Measurements from ENCODE around the gene GRK5.

GRK5 gene

DNA sequence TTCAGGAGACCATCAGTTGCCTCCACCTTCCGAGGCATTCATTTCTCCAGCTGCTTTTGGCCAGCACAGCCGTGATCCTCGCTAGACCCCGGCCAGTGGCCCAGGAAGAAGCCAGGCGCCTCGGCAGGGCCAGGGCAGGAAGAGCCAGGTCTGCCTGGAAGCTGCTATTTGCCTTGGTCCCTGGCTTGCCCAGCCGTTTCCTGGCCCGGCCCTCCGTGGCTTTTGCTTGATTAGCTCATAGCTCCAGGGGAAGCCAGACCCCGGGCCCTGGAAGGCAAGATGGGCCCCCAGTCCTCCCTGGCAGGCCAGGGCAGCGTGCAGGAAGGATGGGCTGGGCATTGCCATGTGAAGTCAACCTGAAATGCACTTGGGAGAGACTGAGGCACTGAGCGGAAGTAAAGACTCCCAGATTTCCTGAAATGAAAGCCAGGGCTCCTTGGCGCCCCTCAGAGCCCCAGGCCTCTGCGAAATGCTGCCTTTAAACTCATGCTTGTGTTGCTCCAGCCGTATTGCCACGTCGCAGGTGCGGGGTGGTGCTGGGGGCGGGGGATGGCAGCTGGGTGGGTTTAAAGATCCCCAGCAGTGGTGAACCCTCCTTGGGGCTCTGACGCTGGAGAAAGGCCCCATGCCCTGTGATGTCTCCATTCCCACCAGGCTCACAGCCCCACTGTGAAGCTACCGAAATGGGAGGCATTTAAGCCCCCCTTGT, 160.6 kb downstream of the GRK5 start:
- no peak for DNase-seq

DNA sequence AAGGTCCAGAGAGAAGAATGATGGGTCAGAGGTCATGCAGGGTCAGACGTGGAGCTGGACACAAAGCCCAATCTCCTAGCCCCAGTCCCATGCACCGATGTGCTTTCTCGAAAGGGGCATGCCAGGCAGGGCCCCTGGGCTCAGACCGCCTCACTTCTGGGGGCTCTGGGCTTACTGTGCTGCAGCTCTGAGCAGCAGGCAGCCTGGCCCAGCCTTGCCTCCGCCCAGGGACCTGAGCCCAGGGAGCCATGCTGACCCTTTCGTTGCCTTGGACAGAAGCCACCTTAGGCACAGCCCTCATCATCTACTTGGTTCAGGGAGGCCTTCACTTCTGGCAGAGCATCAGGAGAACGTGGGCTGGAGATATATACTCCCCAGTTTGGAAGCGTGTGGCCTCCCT, 161.2 kb downstream of the GRK5 start:
- no peak for DNase-seq

DNA sequence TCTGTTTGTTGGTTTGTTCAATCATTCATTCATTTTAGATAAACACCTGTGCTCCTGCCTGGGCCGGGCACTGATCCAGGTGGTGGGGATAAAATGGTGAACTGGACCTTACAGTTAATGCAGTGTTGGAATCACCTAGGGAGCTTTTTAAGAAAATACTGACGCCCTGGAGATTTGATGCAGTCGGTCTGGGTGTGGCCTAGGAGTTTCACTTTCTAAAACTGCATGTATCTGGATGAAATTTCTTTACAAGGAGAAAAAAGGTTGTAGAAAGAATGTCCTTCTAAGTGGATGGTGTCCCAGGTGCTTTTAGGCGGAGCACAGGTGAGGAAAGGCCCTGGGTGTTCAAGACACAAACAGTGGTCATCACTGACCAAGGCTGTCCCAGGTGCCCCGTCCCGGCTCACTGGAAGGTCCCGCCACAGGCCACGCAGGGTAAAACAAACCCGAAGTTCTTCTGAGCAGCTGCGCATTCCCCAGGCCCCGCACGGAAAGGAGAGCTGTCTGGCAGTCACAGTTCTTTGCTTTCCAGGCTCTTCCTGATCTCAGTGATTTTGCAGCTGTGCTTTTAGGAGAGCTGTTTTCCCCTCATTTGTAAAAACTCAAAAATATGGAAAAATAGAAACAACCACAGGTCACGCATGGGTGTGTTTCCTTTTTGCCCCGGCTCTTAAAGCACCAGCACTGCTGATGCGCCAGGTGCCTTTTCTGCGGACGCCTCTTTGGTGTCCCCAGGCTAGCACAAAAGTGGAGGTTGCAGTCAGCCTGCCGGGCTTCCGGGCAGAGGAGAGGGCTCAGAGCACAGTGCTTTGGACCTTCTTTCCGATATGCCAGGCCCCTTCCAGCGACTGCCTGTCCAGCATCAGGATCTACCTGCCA, 161.9 kb downstream of the GRK5 start:
- no peak for DNase-seq

DNA sequence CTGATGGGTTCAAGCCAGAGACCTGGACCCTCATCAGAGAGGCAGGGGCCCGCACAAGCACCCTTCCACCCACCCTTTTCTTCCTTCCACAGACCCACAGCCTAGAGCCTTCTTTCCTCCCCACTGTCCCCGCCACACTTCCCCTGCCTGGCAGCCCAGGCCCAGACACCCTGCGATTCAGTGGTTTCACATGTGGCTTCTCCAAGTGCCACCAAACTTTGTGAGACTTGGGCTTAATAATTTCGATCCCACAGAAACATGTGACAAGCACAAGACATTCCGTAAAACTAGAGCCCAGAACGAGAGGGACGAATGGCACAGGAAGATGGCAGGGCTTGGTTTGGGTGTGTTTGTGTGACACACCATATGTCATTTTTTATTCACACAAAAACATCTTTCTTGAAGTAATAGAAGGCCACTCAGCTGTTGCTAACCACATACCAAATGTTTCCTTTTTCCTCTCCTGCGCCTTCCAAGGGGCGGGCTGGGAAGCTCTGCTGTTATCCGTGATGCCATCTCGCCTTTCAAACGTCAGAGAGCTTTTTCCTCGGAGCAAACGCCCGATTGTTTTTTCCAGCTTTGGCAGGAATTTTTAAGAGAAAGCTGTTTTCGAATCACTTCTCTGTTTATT, 162.9 kb downstream of the GRK5 start:
- no peak for DNase-seq

DNA sequence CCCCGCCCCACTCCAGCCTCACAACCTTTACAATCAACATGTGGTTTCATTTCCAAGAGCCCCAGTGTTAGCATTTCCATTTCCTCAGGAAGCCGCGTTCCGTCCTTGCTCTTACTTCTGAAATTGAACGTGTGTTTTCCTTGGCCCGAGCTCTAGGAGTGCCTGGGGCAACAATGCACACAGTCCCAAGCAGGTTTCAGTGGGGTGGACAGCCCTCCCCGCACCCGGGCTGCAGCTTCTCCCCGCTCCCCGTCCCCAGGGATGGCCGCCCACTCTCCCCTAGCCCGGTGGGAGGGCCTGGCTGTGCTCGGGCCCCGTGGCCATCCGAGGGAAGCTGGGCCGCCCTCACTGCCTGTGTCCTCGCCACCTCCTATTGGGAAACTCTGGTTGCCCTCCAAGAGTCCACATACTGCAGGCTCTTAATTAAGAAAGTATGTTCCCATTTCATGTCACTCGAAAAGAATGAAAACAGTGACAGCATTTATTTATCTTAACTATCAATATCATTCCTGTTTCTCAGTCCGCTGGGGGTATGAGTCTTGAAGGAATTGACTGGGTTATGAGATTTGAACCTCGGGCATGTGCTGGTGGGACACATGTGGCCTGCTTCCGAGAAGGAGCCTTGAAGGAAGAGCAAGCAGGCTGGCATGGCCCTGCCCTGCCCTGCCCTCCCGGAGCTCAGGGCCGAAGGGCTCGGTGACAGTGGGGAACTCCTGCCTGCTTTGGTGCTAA, 163.8 kb downstream of the GRK5 start:
- no peak for DNase-seq

DNA sequence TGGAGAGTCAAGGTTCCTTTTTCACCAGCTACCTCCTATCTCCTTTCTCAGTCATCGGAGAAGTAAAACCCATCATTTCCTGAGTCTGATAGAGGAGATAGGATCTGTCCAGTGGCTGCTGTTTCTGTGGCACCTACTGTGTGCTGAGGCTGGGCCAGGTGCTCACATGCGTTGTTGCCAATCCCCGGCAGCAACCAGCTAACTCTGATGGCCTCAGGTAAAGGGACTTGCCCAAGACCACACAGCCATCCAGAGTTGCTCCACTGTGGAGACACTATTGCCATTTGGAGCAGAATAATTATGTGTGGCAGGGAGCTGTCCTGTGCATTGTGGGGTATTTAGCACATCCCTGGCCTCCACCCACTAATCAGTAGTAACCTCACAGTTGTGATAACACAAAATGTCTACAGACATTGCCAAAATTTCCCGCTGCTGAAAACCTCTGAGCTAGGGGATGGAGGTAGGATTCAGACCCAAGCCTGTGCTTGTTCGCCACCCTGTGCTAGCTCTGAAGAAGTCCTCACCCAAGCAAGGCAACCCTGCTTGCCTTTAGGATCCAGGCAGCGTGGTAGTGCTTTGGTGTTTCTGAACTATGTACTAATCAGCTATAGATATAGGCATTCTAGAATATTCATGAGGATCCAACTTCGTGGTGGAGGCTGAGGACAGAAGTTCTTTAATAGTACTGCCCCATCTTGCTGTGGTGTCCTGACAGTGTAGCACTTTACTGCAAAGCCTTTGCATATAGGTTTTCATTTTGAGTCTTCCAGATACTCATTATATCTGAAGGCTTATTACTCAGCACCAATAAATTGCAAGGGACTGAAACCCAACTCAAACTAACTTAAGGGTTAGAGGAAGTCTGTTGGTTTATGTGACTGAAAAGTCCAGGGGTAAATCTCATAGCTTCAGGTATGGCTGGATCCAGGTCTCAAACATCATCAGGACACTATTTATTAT, 164.6 kb downstream of the GRK5 start:
- no peak for DNase-seq

DNA sequence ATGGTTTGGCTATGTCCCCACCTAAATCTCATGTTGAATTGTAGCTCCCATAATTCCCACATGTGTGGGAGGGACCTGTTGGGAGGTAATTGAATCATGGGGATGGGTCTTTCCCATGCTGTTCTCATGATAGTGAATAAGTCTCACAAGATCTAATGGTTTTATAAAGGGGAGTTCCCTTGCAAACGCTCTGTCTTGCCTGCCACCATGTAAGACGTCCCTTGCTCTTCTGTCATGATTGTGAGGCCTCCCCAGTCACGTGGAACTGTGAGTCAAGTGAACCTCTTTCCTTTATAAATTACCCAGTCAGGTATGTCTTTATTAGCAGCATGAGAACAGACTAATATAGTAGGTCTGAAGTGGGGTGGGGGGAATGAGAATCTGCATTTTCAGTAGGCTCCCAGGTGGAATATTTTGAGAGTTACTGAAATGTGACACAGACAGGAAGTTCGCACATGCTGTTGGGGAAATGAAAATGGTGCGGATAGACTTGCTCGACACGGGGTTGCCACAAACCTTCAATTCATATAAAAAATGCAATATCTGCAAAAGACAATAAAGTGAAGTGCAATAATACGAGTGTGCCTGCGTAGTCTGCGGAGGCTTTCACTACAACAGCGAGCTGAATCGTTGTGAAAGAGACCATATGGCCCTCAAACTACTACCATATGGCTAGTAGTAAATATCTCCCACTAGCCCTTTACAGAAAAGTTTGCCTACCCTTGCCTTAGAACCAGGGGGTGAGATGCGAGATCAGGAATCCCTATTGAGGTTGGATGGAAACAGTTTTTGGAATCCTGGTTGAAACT, 166.1 kb downstream of the GRK5 start:
- peak; percentile 28 for DNase-seq

DNA sequence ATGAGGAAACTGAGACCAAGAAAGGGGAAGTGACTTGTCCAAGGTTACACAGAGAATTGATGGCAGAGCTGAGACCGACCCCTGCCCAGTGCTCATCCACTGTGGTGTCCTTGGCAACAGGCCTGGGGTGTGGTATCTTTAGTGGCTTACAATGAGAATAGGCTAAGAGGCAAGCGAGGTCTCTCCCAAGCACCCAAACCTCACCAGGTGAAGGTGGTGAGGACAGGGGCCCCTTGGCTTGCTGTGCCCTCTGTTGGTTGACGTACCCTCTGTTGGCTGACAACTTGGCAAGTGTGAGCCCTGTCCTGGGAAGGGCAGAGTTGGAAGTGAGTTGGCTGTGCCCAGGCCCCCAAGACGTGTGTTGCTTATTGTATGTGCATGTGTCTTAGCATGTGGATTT, 166.9 kb downstream of the GRK5 start:
- no peak for DNase-seq

DNA sequence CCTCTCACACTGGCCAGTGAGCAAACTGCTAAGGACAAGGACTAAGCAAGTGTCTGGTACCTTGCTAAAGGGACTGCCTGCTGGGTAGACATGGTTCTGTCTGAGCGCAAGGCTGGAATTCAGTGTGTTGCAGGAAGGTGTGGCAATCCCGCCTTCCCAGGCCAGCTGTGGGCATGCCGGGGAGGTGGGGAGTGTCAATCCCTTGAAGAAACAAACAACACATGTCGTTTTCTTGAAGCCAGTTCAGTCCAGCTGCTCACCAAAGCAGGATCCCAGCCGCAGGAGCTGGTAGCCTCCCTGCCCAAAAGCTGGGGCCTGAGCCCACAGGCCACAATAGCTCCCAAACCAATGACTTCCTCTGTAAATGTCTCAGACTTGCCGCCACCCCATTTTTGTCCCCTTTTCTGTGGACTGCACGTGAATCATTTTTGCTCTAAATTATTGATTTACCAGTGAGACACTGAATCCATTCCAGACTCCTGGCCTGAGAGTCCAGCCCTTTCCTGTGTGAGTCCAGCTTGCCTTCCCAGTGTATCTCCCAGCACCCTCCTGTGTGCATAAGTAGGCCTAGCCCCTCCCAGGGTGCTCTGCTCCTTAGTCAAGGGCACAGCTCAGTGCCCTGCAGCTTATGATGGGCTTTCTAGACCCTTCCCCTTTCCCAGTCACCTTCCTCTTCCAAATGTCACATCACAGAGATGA, 168.4 kb downstream of the GRK5 start:
- no peak for DNase-seq

DNA sequence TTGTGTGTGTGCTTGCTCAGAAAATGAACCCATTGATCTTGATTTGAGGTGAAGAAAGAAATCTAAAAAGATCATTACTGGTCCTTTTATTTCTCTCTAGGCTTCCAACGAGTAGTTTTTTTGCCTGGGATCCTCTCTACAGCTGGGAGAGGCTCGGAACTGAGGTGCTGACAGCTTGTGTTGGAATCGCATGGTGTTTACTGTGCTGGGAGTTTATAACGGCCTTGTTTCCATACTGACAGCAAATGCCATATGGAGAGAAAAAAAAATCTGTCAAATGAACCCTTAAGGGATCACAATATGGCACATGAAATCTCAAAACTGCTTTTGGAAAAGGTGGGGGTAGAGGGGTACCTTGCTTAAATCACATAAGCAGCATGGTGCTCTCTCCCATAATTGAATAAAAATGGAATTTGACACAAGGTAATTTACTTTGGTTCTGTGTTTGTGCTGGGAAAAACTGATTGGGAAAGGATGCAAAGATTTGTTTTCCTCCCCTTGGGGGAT, 170.1 kb downstream of the GRK5 start:
- DNase-seq = peak; percentile 68

DNA sequence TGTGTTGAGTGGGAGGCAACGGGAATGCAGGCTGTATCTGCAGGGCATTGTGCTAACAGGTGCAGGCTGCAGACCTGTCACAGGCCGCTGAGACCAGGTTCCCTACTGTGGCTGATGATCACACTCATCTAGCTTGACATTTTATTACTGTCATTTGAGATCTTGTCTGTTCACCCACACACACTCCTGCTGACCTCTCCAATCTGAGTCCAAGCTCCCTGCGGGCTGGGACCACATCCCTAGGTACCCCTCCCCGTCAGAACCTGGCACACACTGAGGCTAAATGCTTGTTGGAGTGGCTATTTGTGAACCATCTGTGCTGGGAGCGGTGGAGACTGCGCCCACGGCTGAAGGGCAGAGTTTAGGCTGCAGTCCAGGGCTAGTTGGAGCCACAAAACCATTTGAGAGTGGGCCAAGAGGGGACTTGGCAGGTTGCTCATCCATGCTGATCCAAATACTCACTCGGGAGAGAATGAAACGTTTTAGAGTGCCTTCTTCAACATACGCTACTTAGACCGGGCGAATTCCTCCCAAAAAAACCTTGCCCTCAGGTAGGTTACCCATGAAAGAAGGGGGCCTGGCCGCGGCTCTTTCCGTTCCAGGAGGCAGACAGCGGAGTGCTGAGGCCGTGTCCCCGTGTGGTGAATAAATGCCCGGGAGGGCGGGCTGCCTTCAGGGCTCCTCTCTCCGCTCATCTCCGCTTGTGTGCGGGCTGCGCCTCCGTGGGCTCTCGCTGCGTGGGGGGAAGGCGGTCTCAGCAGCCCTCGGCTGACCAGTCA, 170.8 kb downstream of the GRK5 start:
- DNase-seq = no peak

DNA sequence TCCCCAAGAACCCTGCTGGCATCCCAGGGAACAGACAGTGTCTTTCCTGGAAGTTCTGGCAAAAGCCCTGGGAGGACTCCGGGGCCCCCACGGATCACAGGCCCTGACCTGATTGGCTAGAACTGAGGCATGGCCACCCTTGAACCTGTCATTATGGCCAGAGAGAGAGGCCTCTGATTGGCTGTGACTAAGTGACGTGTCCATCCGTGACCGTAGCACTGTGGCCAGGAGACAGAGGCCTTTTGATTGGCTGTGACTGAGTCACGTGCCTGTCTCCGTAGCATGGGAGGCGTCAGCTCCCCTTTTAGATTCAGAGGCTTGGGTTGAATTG, 171.3 kb downstream of the GRK5 start:
- no peak for DNase-seq

DNA sequence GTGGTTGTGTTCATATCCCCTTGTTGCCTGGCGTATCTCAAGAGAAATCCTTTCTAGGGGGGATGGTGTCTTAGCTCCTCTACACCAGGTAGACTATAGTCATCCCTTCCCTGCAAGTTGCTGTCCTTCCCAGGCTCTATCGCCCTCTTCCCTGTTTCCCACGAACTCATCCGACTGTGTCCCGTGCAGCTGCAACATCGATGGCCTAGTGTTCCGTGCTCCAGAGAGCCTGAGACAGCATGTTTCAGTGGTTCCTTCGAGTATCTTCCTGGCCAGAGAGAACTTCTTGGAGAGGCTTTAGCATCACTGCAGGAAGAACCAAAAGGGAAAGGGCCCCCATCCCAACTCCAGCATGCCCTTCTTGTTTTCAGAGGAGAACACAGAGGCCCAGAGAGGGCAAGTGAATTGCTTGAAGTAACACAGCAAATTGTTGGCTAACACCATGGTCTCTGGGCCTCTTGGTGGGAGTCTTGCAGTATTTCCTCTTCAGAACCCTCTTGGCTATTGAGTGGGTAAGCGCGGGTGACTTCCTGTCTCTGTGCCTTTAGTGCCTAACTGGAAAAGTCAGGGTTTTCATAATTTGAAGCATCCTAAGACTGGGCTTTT, 172.2 kb downstream of the GRK5 start:
- no peak for DNase-seq

DNA sequence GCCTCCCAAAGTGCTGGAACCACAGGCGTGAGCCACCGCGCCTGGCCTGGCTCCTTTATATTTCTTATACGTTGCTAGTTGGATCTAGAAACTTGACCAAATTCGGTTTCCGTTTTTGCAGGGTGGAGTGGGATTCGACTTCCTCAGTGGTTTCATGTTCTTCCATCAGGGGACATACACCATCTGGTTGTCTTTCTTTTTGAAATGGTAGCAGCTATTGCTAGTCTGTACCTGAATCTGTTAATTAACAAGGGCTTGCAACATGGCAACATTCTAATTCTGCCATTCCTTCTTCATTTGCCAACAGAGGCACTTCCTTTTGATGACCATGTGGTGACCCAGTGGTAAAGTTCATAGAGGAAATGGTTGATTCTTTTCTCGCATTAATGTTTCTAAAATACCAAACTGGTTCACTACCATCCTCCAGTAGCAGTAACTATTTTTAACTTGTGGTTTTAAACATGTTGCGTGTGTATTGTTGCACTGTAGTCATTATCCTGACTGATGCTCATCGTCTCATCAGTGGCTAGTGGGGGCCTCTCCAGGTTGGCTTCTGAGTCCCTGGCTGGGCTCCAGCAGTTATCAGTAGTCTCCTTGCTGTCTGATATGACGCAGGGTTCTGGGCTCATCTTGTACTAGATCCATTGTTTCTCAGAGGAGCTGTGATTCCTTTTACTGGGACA, 175.9 kb downstream of the GRK5 start:
- DNase-seq = no peak

DNA sequence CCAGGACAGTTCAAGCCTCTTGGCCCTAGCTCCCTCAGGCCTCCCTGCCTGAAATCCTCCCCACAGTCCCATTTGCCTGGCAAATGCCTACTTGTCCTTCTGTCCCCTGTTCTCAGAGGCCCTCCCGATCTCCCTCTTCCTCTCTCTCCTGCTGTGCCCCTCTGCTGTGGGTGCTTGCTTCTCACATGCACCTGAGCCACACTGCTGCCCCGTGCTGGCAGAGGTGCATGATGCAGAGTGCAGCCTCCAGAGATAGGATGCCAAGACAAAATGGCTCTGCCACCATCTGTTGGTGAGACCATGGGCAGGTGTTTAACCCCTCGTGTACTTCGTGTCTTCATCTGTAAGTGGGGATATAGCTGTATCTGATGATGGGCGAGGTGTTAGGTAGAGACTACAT, 176.8 kb downstream of the GRK5 start:
- no peak for DNase-seq

DNA sequence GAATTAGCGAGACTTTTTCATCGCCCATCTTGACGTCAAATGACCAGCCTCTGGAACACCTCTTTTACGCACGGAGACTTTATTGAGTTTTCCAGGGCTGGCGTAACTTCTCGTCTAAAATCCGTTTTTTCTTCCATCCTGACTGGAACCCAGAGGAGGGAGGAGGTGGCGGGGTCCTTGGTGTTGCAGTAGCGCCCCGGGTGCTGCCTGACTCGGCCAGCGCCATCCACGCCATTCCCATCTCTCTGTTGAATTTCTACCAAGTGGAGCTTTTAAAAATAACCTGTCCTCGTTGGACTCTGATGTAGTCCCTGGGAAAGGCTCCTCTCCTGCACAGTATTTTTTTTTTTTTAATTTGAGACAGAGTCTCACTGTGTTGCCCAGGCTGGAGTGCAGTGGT, 179.3 kb downstream of the GRK5 start:
- no peak for DNase-seq

DNA sequence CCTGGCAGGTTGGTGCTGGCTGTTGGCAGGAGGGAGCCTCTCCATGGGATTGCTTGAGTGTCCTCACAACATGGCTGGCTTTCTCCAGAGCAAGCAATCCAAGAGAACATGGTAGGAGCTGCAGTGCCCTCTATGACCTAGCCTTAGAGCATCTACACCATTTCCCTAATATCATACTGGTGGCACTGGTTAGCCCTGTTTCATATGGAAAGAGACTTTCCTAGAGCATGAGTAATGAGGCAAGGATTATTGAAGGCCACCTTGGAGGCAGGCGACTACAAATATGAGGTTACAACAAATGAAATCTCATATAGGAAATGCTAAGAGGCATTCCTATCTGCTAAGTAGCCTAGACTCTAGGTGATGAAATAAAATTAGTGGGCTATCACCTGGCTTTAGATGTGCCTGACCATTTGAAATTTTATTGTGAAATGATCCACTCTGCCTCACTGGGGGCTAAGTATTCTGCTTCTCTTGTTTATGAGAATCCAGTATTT, 181.5 kb downstream of the GRK5 start:
- DNase-seq = no peak
